ENCODE data around the gene SMAD6. TPM values are rescaled to one million over a fixed set of nuclear protein-coding genes. Genes with fewer than 3 reads are reported as not detected.
A peak's percentile ranks its signal among the peaks of the same experiment; 100 is the strongest.

SMAD6 gene
- total RNA-seq, 1 donor from 2014 or later: 2.7 TPM

- no peak overlapping the region for H3K4me3 ChIP-seq (ENCODE audit: insufficient read depth, low read depth, low read length)
- H3K36me3 ChIP-seq (ENCODE audit: insufficient read depth, low read length): no peaks in the 10 kb centered on the region
- Mint-ChIP-seq H3K36me3 (ENCODE audit: low read depth, unreplicated experiment) (no peaks in the 10 kb centered on the region), H3K27me3 (ENCODE audit: low read depth, unreplicated experiment) (peaks cover 4% of the 10 kb centered on the region), H3K9me3 (ENCODE audit: unreplicated experiment) (no peaks in the 10 kb centered on the region), H3K27ac (ENCODE audit: unreplicated experiment) (no peak overlapping the region), H3K4me3 (ENCODE audit: unreplicated experiment) (no peak overlapping the region), H3K4me1 (ENCODE audit: low read depth, unreplicated experiment) (peaks cover 35% of the 10 kb centered on the region)
- no peaks in the 10 kb centered on the region for H3K27me3 ChIP-seq (ENCODE audit: insufficient read depth, low read length)
- H2AFZ ChIP-seq (ENCODE audit: low read depth, low read length): peak overlapping the region; percentile 55
- no peak overlapping the region for H3K9ac ChIP-seq (ENCODE audit: low read length)
- H3K9me3 ChIP-seq (ENCODE audit: insufficient read depth, low read depth, low read length): no peaks in the 10 kb centered on the region
- no peaks in the 10 kb centered on the region for H4K20me1 ChIP-seq (ENCODE audit: insufficient read depth, low read length)
- TF ChIP-seq CTCF (IDR thresholded peaks at IDR 0.05; ENCODE audit: insufficient read depth, low read depth, low read length): no peak
- no peak for TF ChIP-seq EZH2 (IDR thresholded peaks at IDR 0.05; ENCODE audit: insufficient read depth, low read length)
- H3K4me2 ChIP-seq (ENCODE audit: low read length): no peak overlapping the region
- no peak for FAIRE-seq
- H3K4me1 ChIP-seq (ENCODE audit: insufficient read depth, low read length): peaks cover 46% of the 10 kb centered on the region
- DNase-seq (ENCODE audit: low read depth): peak; percentile 15
- H3K79me2 ChIP-seq (ENCODE audit: insufficient read depth, low read length): no peaks in the 10 kb centered on the region
- H3K27ac ChIP-seq (ENCODE audit: low read depth, low read length): no peak overlapping the region
Observed at GRCh38 chr15:66800584-66801235, 98.7 kb downstream of the SMAD6 start.

- H3K9ac ChIP-seq (ENCODE audit: low read length): no peak overlapping the region
- TF ChIP-seq CTCF (IDR thresholded peaks at IDR 0.05; ENCODE audit: insufficient read depth, low read depth, low read length): no peak
- no peak for TF ChIP-seq EZH2 (IDR thresholded peaks at IDR 0.05; ENCODE audit: insufficient read depth, low read length)
- no peak overlapping the region for H3K27ac Mint-ChIP-seq (ENCODE audit: unreplicated experiment)
- peak overlapping the region; percentile 55 for H2AFZ ChIP-seq (ENCODE audit: low read depth, low read length)
- DNase-seq (ENCODE audit: low read depth) (no peak), FAIRE-seq (no peak)
- H3K4me2 ChIP-seq (ENCODE audit: low read length): no peak overlapping the region
- H3K4me1 ChIP-seq (ENCODE audit: insufficient read depth, low read length): peaks cover 46% of the 10 kb centered on the region
- H3K4me3 ChIP-seq (ENCODE audit: insufficient read depth, low read depth, low read length): no peak overlapping the region
- H3K9me3 ChIP-seq (ENCODE audit: insufficient read depth, low read depth, low read length): no peaks in the 10 kb centered on the region
- peaks cover 2% of the 10 kb centered on the region for H3K27me3 Mint-ChIP-seq (ENCODE audit: low read depth, unreplicated experiment)
- H3K27me3 ChIP-seq (ENCODE audit: insufficient read depth, low read length): no peaks in the 10 kb centered on the region
- H3K27ac ChIP-seq (ENCODE audit: low read depth, low read length): no peak overlapping the region
- H3K79me2 ChIP-seq (ENCODE audit: insufficient read depth, low read length): no peaks in the 10 kb centered on the region
- H3K9me3 Mint-ChIP-seq (ENCODE audit: unreplicated experiment): no peaks in the 10 kb centered on the region
- no peaks in the 10 kb centered on the region for H3K36me3 Mint-ChIP-seq (ENCODE audit: low read depth, unreplicated experiment)
- no peak overlapping the region for H3K4me3 Mint-ChIP-seq (ENCODE audit: unreplicated experiment)
- no peaks in the 10 kb centered on the region for H4K20me1 ChIP-seq (ENCODE audit: insufficient read depth, low read length)
- H3K36me3 ChIP-seq (ENCODE audit: insufficient read depth, low read length): no peaks in the 10 kb centered on the region
- peaks cover 35% of the 10 kb centered on the region for H3K4me1 Mint-ChIP-seq (ENCODE audit: low read depth, unreplicated experiment)
Observed at GRCh38 chr15:66801266-66801665, 99.2 kb downstream of the SMAD6 start.

All from astrocyte (in vitro differentiated cells and primary cell).